HG03354 (cell line): Measurements from ENCODE around the gene ANAPC16.
"Not testable (repeated sequence)": the region's sequence is repeated elsewhere in the genome, so short reads cannot be mapped to it uniquely, and the experiment has no call there.

ENCODE experiments used
- ATAC-seq: cut with Tn5 transposase; IDR thresholded peaks from one replicate; pipeline ENCODE4 v1.9.1; 2021; ENCODE audit warnings: mild to moderate bottlenecking; ENCODE audit not compliant: unreplicated experiment, poor library complexity, severe bottlenecking

Gene ANAPC16

GRCh38 chr10:72260239-72260975 is 44.6 kb downstream of the ANAPC16 start:
- peak; percentile 58 for ATAC-seq

- ATAC-seq: peak; percentile 61
These were observed 45.4 kb downstream of the ANAPC16 start for GRCh38 chr10:72260976-72261783.

DNA sequence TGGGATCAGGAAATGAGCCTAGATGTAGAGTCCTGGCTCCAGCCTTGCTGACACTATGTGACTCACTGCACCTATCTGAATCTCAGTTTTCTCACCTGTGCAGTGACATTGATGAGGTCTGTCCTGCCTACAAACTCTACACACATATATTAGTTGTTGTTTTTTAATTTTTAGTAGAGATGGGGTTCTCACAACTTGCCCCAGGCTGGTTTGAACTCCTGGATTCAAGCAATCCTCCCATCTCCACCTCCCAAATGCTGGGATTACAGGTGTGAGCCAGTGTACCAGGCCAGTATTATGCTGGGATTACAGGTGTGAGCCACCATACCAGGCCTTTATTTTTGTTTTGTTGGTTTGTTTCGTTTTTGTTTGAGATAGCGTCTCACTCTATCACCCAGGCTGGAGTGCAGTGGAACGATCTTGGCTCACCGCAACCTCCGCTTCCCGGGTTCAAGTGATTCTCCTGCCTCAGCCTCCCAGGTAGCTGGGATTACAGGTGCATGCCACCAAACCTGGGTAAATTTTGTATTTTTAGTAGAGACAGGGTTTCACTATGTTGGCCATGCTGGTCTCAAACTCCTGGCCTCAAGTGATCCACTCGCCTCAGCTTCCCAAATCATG is 46.1 kb downstream of the ANAPC16 start:
- ATAC-seq: peak; percentile 21

GRCh38 chr10:72263613-72264241 is 47.9 kb downstream of the ANAPC16 start:
- ATAC-seq: no peak

- no peak for ATAC-seq
These were observed 48.7 kb downstream of the ANAPC16 start for GRCh38 chr10:72264536-72264935.

GRCh38 chr10:72265508-72265907 is 49.7 kb downstream of the ANAPC16 start:
- no peak for ATAC-seq

DNA sequence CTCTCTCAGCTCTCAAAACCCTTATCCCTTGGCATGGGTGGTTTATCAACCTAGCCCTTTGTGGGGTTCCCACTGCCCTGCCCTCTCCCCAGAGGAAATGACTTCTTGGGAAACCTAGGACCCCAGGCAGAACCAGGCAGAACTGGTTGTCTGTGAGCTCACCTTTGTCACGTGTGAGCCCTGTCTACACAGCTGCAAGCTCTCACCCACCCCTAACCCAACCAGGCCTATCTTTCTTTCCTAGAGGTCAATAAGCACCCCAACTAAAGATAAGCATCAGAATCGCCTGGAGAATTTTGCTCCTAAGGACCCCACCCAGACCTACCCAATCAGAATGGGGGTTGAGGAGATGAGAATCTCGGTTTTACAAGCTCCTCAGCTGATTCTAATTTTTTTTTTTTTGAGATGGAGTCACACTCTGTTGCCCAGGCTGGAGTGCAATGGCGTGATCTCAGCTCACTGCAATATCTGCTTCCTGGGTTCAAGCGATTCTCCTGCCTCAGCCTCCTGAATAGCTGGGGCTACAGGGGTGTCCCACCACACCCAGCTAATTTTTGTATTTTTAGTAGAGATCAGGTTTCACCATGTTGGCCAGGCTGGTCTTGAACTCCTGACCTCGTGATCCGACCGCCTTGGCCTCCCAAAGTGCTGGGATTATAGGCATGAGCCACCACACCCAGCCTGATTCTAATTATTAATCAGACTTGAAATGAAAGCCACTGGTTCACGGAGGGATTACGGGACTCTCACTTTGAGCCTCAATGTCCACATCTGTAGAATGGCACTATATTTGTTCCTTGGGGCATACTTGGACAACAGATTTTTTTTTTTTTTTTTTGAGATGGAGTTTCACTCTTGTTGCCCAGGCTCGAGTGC is 50.4 kb downstream of the ANAPC16 start:
- no peak for ATAC-seq

DNA sequence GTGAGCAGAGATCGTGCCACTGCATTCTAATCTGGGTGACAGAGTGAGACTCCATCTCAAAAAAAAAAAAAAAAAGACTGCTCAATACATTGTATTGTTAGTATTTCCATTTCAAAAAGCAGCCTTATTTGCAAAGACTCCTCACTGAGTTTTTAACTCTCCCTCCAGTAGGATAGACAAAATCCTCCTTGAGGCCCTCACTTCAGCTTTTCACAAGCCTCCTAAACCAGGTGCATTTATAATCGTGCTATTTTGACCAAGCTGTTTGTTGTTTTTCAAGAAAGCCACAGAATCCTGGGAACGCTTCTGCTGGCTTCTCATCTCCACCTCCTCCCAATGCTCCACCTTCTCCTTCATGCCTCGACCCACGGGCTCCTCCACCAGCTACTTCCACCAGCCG is 51.6 kb downstream of the ANAPC16 start:
- no peak for ATAC-seq

GRCh38 chr10:72267819-72268399 is 52.1 kb downstream of the ANAPC16 start:
- no peak for ATAC-seq

GRCh38 chr10:72268475-72269200 is 52.8 kb downstream of the ANAPC16 start:
- ATAC-seq: not testable (repeated sequence)

- ATAC-seq: no peak
These were observed 54.9 kb downstream of the ANAPC16 start for GRCh38 chr10:72270607-72271281.

- ATAC-seq: peak; percentile 37
These were observed 57.0 kb downstream of the ANAPC16 start for GRCh38 chr10:72272689-72273409.

- ATAC-seq: peak; percentile 87
These were observed 57.8 kb downstream of the ANAPC16 start, which contains the start of gene DDIT4 for GRCh38 chr10:72273410-72274212. Gene DDIT4, plus strand, starts transcription at chr10:72273924. Its CDS starts 293 bp downstream, at chr10:72274217.

GRCh38 chr10:72274213-72274729 is 58.5 kb downstream of the ANAPC16 start:
- ATAC-seq: peak; percentile 4

DNA sequence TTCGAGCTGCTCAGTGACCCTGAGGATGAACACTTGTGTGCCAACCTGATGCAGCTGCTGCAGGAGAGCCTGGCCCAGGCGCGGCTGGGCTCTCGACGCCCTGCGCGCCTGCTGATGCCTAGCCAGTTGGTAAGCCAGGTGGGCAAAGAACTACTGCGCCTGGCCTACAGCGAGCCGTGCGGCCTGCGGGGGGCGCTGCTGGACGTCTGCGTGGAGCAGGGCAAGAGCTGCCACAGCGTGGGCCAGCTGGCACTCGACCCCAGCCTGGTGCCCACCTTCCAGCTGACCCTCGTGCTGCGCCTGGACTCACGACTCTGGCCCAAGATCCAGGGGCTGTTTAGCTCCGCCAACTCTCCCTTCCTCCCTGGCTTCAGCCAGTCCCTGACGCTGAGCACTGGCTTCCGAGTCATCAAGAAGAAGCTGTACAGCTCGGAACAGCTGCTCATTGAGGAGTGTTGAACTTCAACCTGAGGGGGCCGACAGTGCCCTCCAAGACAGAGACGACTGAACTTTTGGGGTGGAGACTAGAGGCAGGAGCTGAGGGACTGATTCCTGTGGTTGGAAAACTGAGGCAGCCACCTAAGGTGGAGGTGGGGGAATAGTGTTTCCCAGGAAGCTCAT is 59.0 kb downstream of the ANAPC16 start:
- ATAC-seq: no peak
